CD4-positive, alpha-beta T cell treated with Interferon alpha-2 for 1 hour (primary cell): ENCODE results near the gene CTBS.
"Not testable (repeated sequence)": the region's sequence is repeated elsewhere in the genome, so short reads cannot be mapped to it uniquely, and the experiment has no call there.

Source experiments
- DNase-seq, 2 donors: peaks; one replicate each; pipeline ENCODE4 v3.0.0-alpha.2; 2020 to 2022

The CTBS gene

GRCh38 chr1:84573967-84574842 is at the start of gene CTBS:
Gene CTBS, minus strand, starts transcription at chr1:84574440. Its CDS starts 25 bp downstream, at chr1:84574415.
- DNase-seq = peak; percentile 90 to 91

GRCh38 chr1:84621553-84621952 is 47.3 kb upstream of the CTBS start:
- DNase-seq = no peak

GRCh38 chr1:84620720-84621313 is 46.6 kb upstream of the CTBS start:
- DNase-seq = peak; percentile 77 to 84

GRCh38 chr1:84619383-84620102 is 45.3 kb upstream of the CTBS start:
- peak in 1 of 2 donors; percentile 3 for DNase-seq

- DNase-seq = no peak
Observed at GRCh38 chr1:84617349-84617748, 43.1 kb upstream of the CTBS start.

GRCh38 chr1:84615790-84616189 is 41.5 kb upstream of the CTBS start:
- no peak for DNase-seq

- DNase-seq = no peak
Observed at GRCh38 chr1:84613887-84614286, 39.6 kb upstream of the CTBS start.

- DNase-seq = no peak
Observed at GRCh38 chr1:84613026-84613425, 38.8 kb upstream of the CTBS start.

GRCh38 chr1:84611796-84612195 is 37.6 kb upstream of the CTBS start:
- DNase-seq = peak in 1 of 2 donors; percentile 30

GRCh38 chr1:84611091-84611490 is 36.9 kb upstream of the CTBS start:
- DNase-seq = no peak

- DNase-seq = no peak
Observed at GRCh38 chr1:84606977-84607376, 32.7 kb upstream of the CTBS start.

- DNase-seq = no peak
Observed at GRCh38 chr1:84605157-84605556, 30.9 kb upstream of the CTBS start.

GRCh38 chr1:84603941-84604830 is 29.9 kb upstream of the CTBS start:
- no peak for DNase-seq

GRCh38 chr1:84603223-84603622 is 29.0 kb upstream of the CTBS start:
- no peak for DNase-seq

GRCh38 chr1:84600796-84601195 is 26.6 kb upstream of the CTBS start:
- DNase-seq = no peak

GRCh38 chr1:84598846-84599741 is 24.9 kb upstream of the CTBS start:
- no peak for DNase-seq

- DNase-seq = no peak
Observed at GRCh38 chr1:84598418-84598817, 24.2 kb upstream of the CTBS start.

GRCh38 chr1:84597011-84597410 is 22.8 kb upstream of the CTBS start:
- no peak for DNase-seq

GRCh38 chr1:84594959-84595358 is 20.7 kb upstream of the CTBS start:
- not testable (repeated sequence) for DNase-seq

GRCh38 chr1:84587099-84587498 is 12.9 kb upstream of the CTBS start:
- no peak for DNase-seq

- DNase-seq = no peak
Observed at GRCh38 chr1:84585803-84586202, 11.6 kb upstream of the CTBS start.

GRCh38 chr1:84584126-84584525 is 9.9 kb upstream of the CTBS start:
- no peak for DNase-seq
